Neuronal stem cell (in vitro differentiated cells): ENCODE data around the gene NUP93.

ENCODE experiments used
- DNase-seq: peaks from one replicate; pipeline ENCODE4 v3.0.0-alpha.2; 2013; ENCODE audit warnings: low spot score
- H2AFZ ChIP-seq: one replicate; pipeline ENCODE4 v1.6.1; 2013; ENCODE audit warnings: mild to moderate bottlenecking, low read length, inconsistent platforms
- H2AK5ac ChIP-seq: 2 replicates; pipeline ENCODE4 v1.6.1; 2013; ENCODE audit warnings: low read depth, mild to moderate bottlenecking, inconsistent platforms, low read length, moderate library complexity, mixed read lengths
- H2BK120ac ChIP-seq: 2 replicates; pipeline ENCODE4 v1.6.1; 2013; ENCODE audit warnings: low read depth, mild to moderate bottlenecking, inconsistent platforms, low read length, moderate library complexity, mixed read lengths
- H2BK12ac ChIP-seq: one replicate; pipeline ENCODE4 v1.6.1; 2013; ENCODE audit warnings: low read length, inconsistent platforms
- H2BK15ac ChIP-seq: 2 replicates; pipeline ENCODE4 v1.6.1; 2013; ENCODE audit warnings: mild to moderate bottlenecking, low read length, inconsistent platforms, mixed read lengths
- H2BK5ac ChIP-seq: one replicate; pipeline ENCODE4 v1.6.1; 2013; ENCODE audit warnings: inconsistent platforms, mild to moderate bottlenecking, low read length, moderate library complexity
- H3K14ac ChIP-seq: one replicate; pipeline ENCODE4 v1.6.1; 2013; ENCODE audit warnings: low read length, inconsistent platforms
- H3K18ac ChIP-seq: 2 replicates; pipeline ENCODE4 v1.6.1; 2013; ENCODE audit warnings: low read length, inconsistent platforms
- H3K23ac ChIP-seq: 2 replicates; pipeline ENCODE4 v1.6.1; 2013; ENCODE audit warnings: low read depth, mild to moderate bottlenecking, mixed read lengths, low read length, inconsistent platforms; ENCODE audit not compliant: poor library complexity
- H3K27ac ChIP-seq: replicated peaks from 3 replicates; pipeline ENCODE4 v1.5.1; 2013; ENCODE audit warnings: low read length, inconsistent platforms
- H3K27me3 ChIP-seq, 3 experiments: 2 replicates each; pipeline ENCODE4 v1.6.1; 2013; ENCODE audit warnings: low read length in 3 of 3, mild to moderate bottlenecking in 2 of 3, inconsistent platforms in 1 of 3, low read depth in 1 of 3, mixed read lengths in 1 of 3, moderate library complexity in 1 of 3; ENCODE audit not compliant: control insufficient read depth in 3 of 3, insufficient read depth in 3 of 3
- H3K36me3 ChIP-seq, 2 donors: replicated peaks in 1 of 2; 2 replicates each; pipeline ENCODE4 v1.6.1; 2013; ENCODE audit warnings: low read length in 2 of 2; ENCODE audit not compliant: control insufficient read depth in 2 of 2, insufficient read depth in 2 of 2
- H3K4ac ChIP-seq: 2 replicates; pipeline ENCODE4 v1.6.1; 2013; ENCODE audit warnings: inconsistent platforms, mild to moderate bottlenecking, low read length, moderate library complexity
- H3K4me1 ChIP-seq, 2 donors: 1 replicate in 1 of 2; 2 replicates in 1 of 2; pipeline ENCODE4 v1.6.1; 2013; ENCODE audit warnings: low read length in 2 of 2, low read depth in 1 of 2; ENCODE audit not compliant: control insufficient read depth in 2 of 2, insufficient read depth in 1 of 2
- H3K4me2 ChIP-seq: one replicate; pipeline ENCODE4 v1.6.1; 2013; ENCODE audit warnings: mild to moderate bottlenecking, low read length, inconsistent platforms; ENCODE audit not compliant: insufficient read depth, poor library complexity, severe bottlenecking
- H3K4me3 ChIP-seq, 2 donors: 2 replicates each; pipeline ENCODE4 v1.5.1; 2013; ENCODE audit warnings: low read length in 2 of 2, mild to moderate bottlenecking in 2 of 2, inconsistent platforms in 1 of 2, moderate library complexity in 1 of 2
- H3K79me1 ChIP-seq: one replicate; pipeline ENCODE4 v1.6.1; 2013; ENCODE audit warnings: low read depth, mild to moderate bottlenecking, inconsistent platforms, low read length, moderate library complexity
- H3K9ac ChIP-seq: one replicate; pipeline ENCODE4 v1.6.1; 2013; ENCODE audit warnings: mild to moderate bottlenecking, low read depth, low read length, inconsistent platforms; ENCODE audit not compliant: poor library complexity
- H3K9me3 ChIP-seq, 2 donors: replicated peaks in 1 of 2; 2 replicates each; pipeline versions ENCODE3 to v1.6.1; 2013; ENCODE audit warnings: low read length in 2 of 2, mild to moderate bottlenecking in 2 of 2, inconsistent platforms in 1 of 2, low read depth in 1 of 2, mixed read lengths in 1 of 2, moderate library complexity in 1 of 2; ENCODE audit not compliant: control insufficient read depth in 2 of 2, insufficient read depth in 1 of 2
- H4K8ac ChIP-seq: one replicate; pipeline ENCODE4 v1.6.1; 2013; ENCODE audit warnings: low read depth, mild to moderate bottlenecking, inconsistent platforms, low read length, moderate library complexity
- H4K91ac ChIP-seq: one replicate; pipeline ENCODE4 v1.6.1; 2013; ENCODE audit warnings: low read length, low read depth, mild to moderate bottlenecking, inconsistent platforms; ENCODE audit not compliant: poor library complexity
- WGBS, 2 donors: extraction: QIAGEN DNeasy Blood & Tissue Kit; methylation state at CpG; one replicate each; pipeline ENCODE4 v1.1.7; 2013; ENCODE audit warnings: missing lambda C conversion rate in 2 of 2, mixed read lengths in 1 of 2; ENCODE audit not compliant: insufficient read length in 2 of 2, insufficient replicate concordance in 1 of 2; ENCODE audit errors: extremely low coverage in 2 of 2; 5-methylcytosine and 5-hydroxymethylcytosine counted together

Gene NUP93

DNA sequence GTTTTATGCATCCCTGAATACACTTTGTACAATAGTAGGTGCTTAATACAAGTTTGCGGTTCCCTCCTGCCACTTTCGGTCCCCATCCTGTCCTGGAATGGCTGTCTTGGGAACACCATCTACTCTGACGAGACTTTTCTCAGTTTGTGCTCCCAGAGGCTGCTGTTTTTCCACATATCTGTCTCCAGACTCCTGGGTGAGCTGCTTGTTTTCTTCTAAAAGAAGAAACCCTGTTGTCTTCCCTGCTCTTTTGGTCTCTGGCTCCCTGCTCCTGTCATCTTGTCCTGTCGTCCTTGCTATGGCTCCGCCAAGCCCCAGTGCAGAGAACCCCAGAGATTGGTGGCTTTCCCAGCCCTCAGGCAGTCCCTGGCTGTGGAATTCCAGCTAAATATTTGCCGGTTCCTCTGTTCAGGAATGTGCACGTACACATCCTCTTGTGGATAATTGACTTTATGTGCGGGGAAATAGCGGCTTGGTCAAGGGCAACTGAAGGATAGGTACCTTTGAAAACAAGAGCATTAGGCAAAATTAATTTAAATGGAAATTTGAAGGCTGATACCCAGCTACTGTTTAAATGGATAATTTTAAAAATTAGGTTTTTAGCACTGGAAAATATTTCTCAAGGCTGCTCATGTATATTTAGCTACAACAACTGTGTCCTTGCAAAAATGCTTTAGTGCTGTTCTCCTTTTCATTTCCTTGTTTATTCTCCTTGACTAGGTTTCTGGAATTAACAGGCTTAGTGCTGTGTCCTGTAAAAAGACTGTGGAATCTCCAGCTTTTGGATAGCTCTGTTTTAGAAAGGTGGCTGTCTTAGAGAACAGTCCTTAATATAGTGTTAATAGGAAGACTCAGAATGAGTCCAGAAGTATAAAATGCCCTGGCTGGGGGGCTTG, 84.9 kb downstream of the NUP93 start:
- Histone ChIP-seq H2BK120ac (no peak overlapping the region), H3K4ac (no peak overlapping the region), H3K9me3 (no peaks in the 10 kb centered on the region), H3K27ac (peak overlapping the region; percentile 33), H3K36me3 (peaks cover 1 to 22% of the 10 kb centered on the region in 2 donors), H3K79me1 (peaks cover 1% of the 10 kb centered on the region), H3K9ac (no peak overlapping the region), H2AFZ (no peak overlapping the region), H3K14ac (no peak overlapping the region), H3K4me3 (no peak overlapping the region), H3K27me3 (no peaks in the 10 kb centered on the region), H3K18ac (peak overlapping the region; percentile 20), H2BK15ac (no peak overlapping the region), H2BK12ac (no peak overlapping the region), H4K91ac (no peak overlapping the region), H2BK5ac (no peak overlapping the region), H3K4me2 (no peak overlapping the region), H4K8ac (no peak overlapping the region), H3K4me1 (peaks cover 0 to 10% of the 10 kb centered on the region in 2 donors), H2AK5ac (no peak overlapping the region), H3K23ac (no peak overlapping the region)
- WGBS, 2 donors, result no CpG with 5 or more reads among the region's 9 CpGs
- no peak for DNase-seq

DNA sequence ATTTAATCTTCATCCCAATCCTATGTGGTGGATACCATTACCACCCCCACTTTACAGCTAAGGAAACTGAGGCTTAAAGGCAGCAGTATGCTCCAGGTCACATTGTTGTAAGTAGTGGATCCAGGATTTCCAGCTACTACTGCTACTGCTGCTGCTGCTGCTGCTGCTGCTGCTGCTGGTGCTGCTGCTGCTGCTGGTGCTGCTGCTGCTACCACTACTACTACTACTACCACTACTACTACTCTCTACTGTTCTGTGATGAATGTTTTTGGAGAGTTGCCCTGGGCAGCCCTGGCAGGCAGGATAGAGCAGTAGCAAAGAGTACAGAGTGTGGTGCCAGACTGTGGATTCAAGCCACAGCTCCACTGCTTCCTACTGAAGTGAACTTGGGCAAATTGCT, 85.8 kb downstream of the NUP93 start:
- no peak overlapping the region for H2BK120ac ChIP-seq

DNA sequence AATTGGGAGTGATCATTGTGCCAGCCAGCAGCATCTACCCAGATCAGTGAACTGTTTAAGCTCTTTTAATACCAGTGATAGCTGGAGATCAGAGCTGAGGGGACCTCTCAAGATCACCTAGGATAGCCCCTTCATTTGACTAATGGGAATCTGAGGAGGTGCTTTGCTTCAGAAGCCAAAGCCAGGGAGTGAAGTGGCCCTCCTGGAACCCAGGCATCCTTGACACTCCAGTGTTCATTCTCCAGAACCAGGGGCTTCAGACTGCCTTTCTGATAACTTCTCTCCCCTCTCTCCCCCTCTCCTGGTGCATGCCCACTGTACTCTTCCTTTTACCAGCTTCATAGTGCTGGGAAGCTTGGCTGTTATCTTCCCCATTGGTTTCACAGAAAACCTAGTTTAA, 87.1 kb downstream of the NUP93 start:
- H3K14ac ChIP-seq, result no peak overlapping the region

More for the DNA sequence above, 85.8 kb downstream of the NUP93 start:
- no peak overlapping the region for H2BK12ac ChIP-seq
- peaks cover 0 to 10% of the 10 kb centered on the region in 2 donors for H3K4me1 ChIP-seq
- H2AFZ ChIP-seq, result no peak overlapping the region
- H2BK15ac ChIP-seq, result no peak overlapping the region
- DNase-seq, result no peak
- H2BK5ac ChIP-seq, result no peak overlapping the region
- H3K18ac ChIP-seq, result peak overlapping the region; percentile 72
- H3K4ac ChIP-seq, result peak overlapping the region; percentile 6
- no peaks in the 10 kb centered on the region for H3K9me3 ChIP-seq
- H3K4me3 ChIP-seq, result no peak overlapping the region
- peaks cover 2 to 21% of the 10 kb centered on the region in 2 donors for H3K36me3 ChIP-seq
- no peak overlapping the region for H4K91ac ChIP-seq
- peaks cover 1% of the 10 kb centered on the region for H3K79me1 ChIP-seq
- H3K14ac ChIP-seq, result no peak overlapping the region
- H3K4me2 ChIP-seq, result no peak overlapping the region
- H4K8ac ChIP-seq, result no peak overlapping the region
- H3K27ac ChIP-seq, result no peak overlapping the region
- H3K9ac ChIP-seq, result peak overlapping the region; percentile 53
- H3K23ac ChIP-seq, result no peak overlapping the region
- no peak overlapping the region for H2AK5ac ChIP-seq
- no peaks in the 10 kb centered on the region for H3K27me3 ChIP-seq

DNA sequence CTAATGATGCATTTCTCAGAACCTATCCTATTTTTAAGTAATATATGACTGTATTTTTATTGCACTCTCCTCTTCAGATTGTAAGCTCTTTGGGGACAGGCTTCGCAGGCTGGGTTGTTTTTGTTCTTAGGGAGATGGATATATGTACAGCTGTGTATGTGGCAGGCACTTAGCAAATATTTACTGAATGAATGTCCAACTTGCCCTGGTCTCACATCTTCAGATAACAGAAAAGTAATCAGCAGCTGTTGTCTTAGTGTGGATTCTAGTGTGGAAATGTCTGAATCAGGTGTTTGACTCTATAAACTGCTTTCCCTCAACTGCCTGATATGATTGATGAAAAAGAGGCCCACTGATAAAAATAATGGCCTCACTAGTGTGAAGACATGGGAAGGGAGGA, 88.0 kb downstream of the NUP93 start:
- Histone ChIP-seq H3K27ac (no peak overlapping the region), H3K79me1 (peaks cover 1% of the 10 kb centered on the region), H4K91ac (no peak overlapping the region), H2AFZ (no peak overlapping the region), H3K4me2 (no peak overlapping the region), H3K9me3 (no peaks in the 10 kb centered on the region), H3K4me3 (no peak overlapping the region), H3K23ac (no peak overlapping the region), H2AK5ac (no peak overlapping the region), H2BK12ac (no peak overlapping the region), H3K36me3 (peaks cover 3 to 36% of the 10 kb centered on the region in 2 donors), H2BK15ac (no peak overlapping the region), H3K9ac (no peak overlapping the region), H2BK5ac (no peak overlapping the region), H3K18ac (no peak overlapping the region), H4K8ac (no peak overlapping the region), H3K4me1 (peaks cover 3 to 10% of the 10 kb centered on the region in 2 donors), H2BK120ac (no peak overlapping the region), H3K4ac (no peak overlapping the region), H3K14ac (no peak overlapping the region), H3K27me3 (no peaks in the 10 kb centered on the region)
- DNase-seq, result no peak
- no CpG with 5 or more reads among the region's 1 CpG for WGBS, 2 donors

More for the DNA sequence above, 87.1 kb downstream of the NUP93 start:
- Histone ChIP-seq H2BK120ac (no peak overlapping the region), H3K36me3 (peaks cover 3 to 34% of the 10 kb centered on the region in 2 donors), H2BK5ac (no peak overlapping the region), H3K9ac (no peak overlapping the region), H3K4me2 (no peak overlapping the region), H3K27ac (no peak overlapping the region), H2AFZ (no peak overlapping the region), H3K23ac (no peak overlapping the region), H2AK5ac (no peak overlapping the region), H4K91ac (no peak overlapping the region), H3K27me3 (no peaks in the 10 kb centered on the region), H3K79me1 (peaks cover 1% of the 10 kb centered on the region), H3K4me1 (peaks cover 0 to 10% of the 10 kb centered on the region in 2 donors), H3K18ac (no peak overlapping the region), H2BK12ac (no peak overlapping the region), H3K4me3 (no peak overlapping the region), H2BK15ac (no peak overlapping the region), H3K4ac (no peak overlapping the region), H4K8ac (no peak overlapping the region), H3K9me3 (no peaks in the 10 kb centered on the region)
- DNase-seq, result no peak
